Measurements from ENCODE around the gene ATAD3C.

The ATAD3C gene

GRCh38 chr1:1433804-1434130 lies 15.7 kb upstream of the ATAD3C start:
- Mint-ChIP-seq H3K9me3 (no peaks in the 10 kb centered on the region), H3K4me3 (no peak overlapping the region), H3K36me3 (no peaks in the 10 kb centered on the region), H3K27me3 (peaks cover 85% of the 10 kb centered on the region), H3K4me1 (peaks cover 20% of the 10 kb centered on the region), H3K27ac (no peak overlapping the region)
- peak; percentile 1 for ATAC-seq

GRCh38 chr1:1434131-1434823 lies 15.2 kb upstream of the ATAD3C start:
- no peak overlapping the region for H3K27ac Mint-ChIP-seq
- no peaks in the 10 kb centered on the region for H3K9me3 Mint-ChIP-seq
- H3K4me3 Mint-ChIP-seq: no peak overlapping the region
- ATAC-seq: no peak
- H3K36me3 Mint-ChIP-seq: no peaks in the 10 kb centered on the region
- peaks cover 85% of the 10 kb centered on the region for H3K27me3 Mint-ChIP-seq
- H3K4me1 Mint-ChIP-seq: peaks cover 20% of the 10 kb centered on the region

DNA sequence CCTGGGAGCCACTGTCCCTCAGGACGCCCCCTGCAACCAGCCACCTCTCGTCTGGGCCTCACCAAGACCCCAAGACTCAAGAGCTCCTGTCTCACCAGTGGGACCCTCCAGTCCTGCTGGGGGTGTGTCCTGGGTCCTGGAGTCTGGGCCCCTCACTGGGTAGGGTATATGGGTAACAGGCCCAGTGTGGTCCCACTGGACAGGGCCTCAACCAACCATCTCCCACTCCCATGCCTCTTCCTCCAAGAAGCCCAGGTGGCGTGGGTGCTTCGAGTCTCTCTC lies 14.7 kb upstream of the ATAD3C start:
- H3K27me3 Mint-ChIP-seq: peaks cover 80% of the 10 kb centered on the region
- H3K4me1 Mint-ChIP-seq: peaks cover 20% of the 10 kb centered on the region
- no peaks in the 10 kb centered on the region for H3K36me3 Mint-ChIP-seq
- H3K9me3 Mint-ChIP-seq: no peaks in the 10 kb centered on the region
- ATAC-seq: no peak
- peak overlapping the region; percentile 62 for H3K4me3 Mint-ChIP-seq
- H3K27ac Mint-ChIP-seq: no peak overlapping the region

GRCh38 chr1:1435106-1435903 lies 14.2 kb upstream of the ATAD3C start, which contains the start of gene VWA1:
Gene VWA1 (plus strand): TSS chr1:1435690. CDS start chr1:1435749, 59 bp downstream.
- ATAC-seq: peak; percentile 44
- Mint-ChIP-seq H3K27me3 (peaks cover 76% of the 10 kb centered on the region), H3K9me3 (no peaks in the 10 kb centered on the region), H3K27ac (no peak within 1 kb of the TSS), H3K4me1 (peaks cover 20% of the 10 kb centered on the region), H3K4me3 (peak within 1 kb of the TSS; percentile 62), H3K36me3 (no peaks in the 10 kb centered on the region)

GRCh38 chr1:1435911-1436629 lies 13.4 kb upstream of the ATAD3C start:
- no peak for ATAC-seq
- Mint-ChIP-seq H3K36me3 (no peaks in the 10 kb centered on the region), H3K4me1 (peaks cover 28% of the 10 kb centered on the region), H3K9me3 (no peaks in the 10 kb centered on the region), H3K4me3 (peak overlapping the region; percentile 15), H3K27me3 (peaks cover 76% of the 10 kb centered on the region), H3K27ac (no peak overlapping the region)

GRCh38 chr1:1436630-1437032 lies 12.9 kb upstream of the ATAD3C start:
- Mint-ChIP-seq H3K9me3 (no peaks in the 10 kb centered on the region), H3K27ac (no peak overlapping the region), H3K27me3 (peaks cover 74% of the 10 kb centered on the region), H3K36me3 (no peaks in the 10 kb centered on the region), H3K4me3 (no peak overlapping the region), H3K4me1 (peaks cover 29% of the 10 kb centered on the region)
- ATAC-seq: no peak

DNA sequence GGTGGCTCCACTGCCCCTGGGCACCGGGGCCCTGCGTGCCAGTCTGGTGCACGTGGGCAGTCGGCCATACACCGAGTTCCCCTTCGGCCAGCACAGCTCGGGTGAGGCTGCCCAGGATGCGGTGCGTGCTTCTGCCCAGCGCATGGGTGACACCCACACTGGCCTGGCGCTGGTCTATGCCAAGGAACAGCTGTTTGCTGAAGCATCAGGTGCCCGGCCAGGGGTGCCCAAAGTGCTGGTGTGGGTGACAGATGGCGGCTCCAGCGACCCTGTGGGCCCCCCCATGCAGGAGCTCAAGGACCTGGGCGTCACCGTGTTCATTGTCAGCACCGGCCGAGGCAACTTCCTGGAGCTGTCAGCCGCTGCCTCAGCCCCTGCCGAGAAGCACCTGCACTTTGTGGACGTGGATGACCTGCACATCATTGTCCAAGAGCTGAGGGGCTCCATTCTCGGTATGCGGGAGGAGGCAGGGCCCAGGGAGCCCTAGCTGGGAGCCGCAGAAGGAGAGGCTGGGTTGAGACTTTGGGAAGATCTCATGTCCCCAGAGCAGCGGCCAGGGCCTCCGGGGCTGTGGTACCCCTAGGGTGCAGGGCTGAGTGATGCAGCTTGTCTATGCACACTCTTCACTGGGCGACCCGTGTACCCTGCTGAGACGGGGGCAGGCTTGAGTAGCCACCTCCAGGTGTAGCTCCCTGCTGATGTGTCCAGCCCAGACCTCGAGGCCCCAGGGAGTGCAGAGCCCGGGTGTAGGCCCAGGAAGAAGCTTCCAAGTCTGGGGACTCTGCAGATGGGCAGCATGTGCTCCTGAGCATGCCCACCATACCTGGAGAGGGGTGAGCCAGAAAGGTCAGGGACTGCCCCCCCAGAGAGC lies 12.2 kb upstream of the ATAD3C start:
- no peaks in the 10 kb centered on the region for H3K36me3 Mint-ChIP-seq
- H3K27ac Mint-ChIP-seq: no peak overlapping the region
- peaks cover 29% of the 10 kb centered on the region for H3K4me1 Mint-ChIP-seq
- H3K9me3 Mint-ChIP-seq: no peaks in the 10 kb centered on the region
- peaks cover 74% of the 10 kb centered on the region for H3K27me3 Mint-ChIP-seq
- no peak overlapping the region for H3K4me3 Mint-ChIP-seq
- no peak for ATAC-seq

DNA sequence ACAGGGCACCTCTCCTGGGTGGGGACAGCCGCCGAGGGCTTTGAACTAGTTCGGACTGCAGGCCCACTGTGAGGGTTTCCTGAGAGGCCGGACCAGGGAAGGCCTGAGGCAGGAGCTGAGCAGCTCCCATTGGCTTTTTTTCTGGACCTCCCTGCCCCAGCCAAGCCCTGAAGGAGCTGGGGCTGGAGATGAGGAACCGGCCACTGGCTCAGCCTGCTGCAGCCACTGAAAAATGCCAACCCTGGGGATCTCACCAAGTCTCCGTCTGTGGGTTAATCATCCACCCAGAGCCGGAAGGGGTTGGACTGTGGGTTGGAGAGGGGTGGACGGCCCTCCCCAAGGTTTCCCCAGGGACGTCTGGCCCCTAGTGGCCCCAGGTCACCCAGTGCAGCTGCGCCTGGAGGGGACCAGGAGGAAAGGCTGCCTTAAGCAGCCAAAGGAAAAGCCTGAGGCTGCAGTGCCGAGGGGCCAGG lies 11.5 kb upstream of the ATAD3C start:
- no peak for ATAC-seq
- Mint-ChIP-seq H3K27ac (no peak overlapping the region), H3K27me3 (peaks cover 74% of the 10 kb centered on the region), H3K36me3 (no peaks in the 10 kb centered on the region), H3K9me3 (no peaks in the 10 kb centered on the region), H3K4me1 (peaks cover 29% of the 10 kb centered on the region), H3K4me3 (no peak overlapping the region)

DNA sequence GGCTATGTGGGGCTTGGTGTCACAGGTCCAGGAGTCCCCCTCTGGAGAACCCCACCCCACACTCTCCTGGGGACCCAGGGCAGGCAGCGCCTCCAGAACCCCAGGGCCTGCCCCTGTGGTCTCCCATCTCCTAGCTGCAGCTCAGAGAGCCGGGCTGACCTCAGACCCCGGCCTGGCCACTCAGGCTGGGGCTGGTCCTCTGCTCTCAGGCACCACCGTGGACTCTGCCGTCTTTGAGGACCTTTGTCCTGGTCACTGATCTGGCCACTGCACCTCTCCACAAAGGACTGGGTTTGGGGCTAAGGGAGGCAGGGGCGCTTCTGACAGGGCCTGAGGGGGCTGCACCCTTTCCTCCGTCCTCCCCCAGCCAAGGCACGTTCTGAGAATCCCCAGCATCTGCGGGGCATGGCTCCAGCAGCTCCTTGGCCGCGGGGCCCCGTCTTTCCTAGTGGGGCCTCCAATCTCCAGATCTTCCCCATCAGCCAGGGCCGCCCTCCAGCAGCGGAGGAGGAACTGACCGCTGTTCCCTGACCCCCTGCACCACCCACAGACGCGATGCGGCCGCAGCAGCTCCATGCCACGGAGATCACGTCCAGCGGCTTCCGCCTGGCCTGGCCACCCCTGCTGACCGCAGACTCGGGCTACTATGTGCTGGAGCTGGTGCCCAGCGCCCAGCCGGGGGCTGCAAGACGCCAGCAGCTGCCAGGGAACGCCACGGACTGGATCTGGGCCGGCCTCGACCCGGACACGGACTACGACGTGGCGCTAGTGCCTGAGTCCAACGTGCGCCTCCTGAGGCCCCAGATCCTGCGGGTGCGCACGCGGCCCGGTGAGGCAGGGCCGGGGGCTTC lies 10.7 kb upstream of the ATAD3C start:
- Mint-ChIP-seq H3K27ac (no peak overlapping the region), H3K9me3 (no peaks in the 10 kb centered on the region), H3K36me3 (no peaks in the 10 kb centered on the region), H3K4me1 (peaks cover 29% of the 10 kb centered on the region), H3K4me3 (no peak overlapping the region), H3K27me3 (peaks cover 74% of the 10 kb centered on the region)
- no peak for ATAC-seq

GRCh38 chr1:1439546-1440261 lies 9.8 kb upstream of the ATAD3C start:
- H3K9me3 Mint-ChIP-seq: no peaks in the 10 kb centered on the region
- H3K4me3 Mint-ChIP-seq: no peak overlapping the region
- no peaks in the 10 kb centered on the region for H3K36me3 Mint-ChIP-seq
- ATAC-seq: peak; percentile 46
- no peak overlapping the region for H3K27ac Mint-ChIP-seq
- H3K27me3 Mint-ChIP-seq: peaks cover 70% of the 10 kb centered on the region
- peaks cover 20% of the 10 kb centered on the region for H3K4me1 Mint-ChIP-seq

DNA sequence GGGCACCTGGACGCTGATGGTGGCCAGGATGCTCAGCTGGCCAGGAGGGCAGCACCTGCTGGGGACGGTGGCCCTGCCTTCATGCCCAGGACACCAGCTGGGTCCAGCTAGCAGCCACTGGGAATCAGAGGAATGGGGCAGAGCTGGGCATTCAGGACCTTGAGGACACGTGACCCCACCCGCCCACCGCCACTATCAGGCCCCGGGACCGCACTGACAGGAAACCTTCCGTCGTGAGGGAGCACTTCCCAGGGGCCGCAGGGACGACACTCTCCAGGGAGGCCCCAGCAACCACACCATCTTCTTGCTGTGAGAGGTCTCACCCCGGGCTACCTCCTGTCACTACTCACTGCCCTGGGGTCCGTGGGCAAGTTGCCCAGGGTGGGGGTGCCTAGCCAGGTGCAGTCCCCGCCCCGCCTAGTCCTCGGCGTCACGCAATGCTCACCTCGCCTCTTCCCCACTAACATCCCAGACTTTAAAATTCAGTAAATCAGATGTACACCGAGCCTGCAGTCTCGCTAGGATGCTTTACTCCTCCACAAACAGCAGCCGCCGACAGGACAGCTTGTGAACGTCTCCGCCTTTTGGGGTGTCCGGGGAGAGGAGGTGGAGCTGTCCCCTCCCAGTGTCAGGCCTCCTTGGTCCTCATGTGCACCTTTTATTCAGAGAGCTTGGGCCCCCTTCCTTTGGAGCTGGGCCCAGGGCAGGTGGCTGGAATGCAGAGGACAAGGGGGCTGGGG lies 9.1 kb upstream of the ATAD3C start:
- no peak overlapping the region for H3K27ac Mint-ChIP-seq
- H3K4me1 Mint-ChIP-seq: peaks cover 14% of the 10 kb centered on the region
- no peak for ATAC-seq
- no peaks in the 10 kb centered on the region for H3K36me3 Mint-ChIP-seq
- peaks cover 63% of the 10 kb centered on the region for H3K27me3 Mint-ChIP-seq
- no peaks in the 10 kb centered on the region for H3K9me3 Mint-ChIP-seq
- no peak overlapping the region for H3K4me3 Mint-ChIP-seq

- Mint-ChIP-seq H3K9me3 (no peaks in the 10 kb centered on the region), H3K27ac (no peak overlapping the region), H3K36me3 (no peaks in the 10 kb centered on the region), H3K4me1 (peaks cover 11% of the 10 kb centered on the region), H3K4me3 (no peak overlapping the region), H3K27me3 (peaks cover 60% of the 10 kb centered on the region)
- ATAC-seq: peak; percentile 63
Measured at GRCh38 chr1:1441002-1441888, 8.2 kb upstream of the ATAD3C start.
